SK-N-SH treated with all-trans-retinoic acid at 6 μM for 48 hours (cell line): ENCODE data around the gene ZGRF1.
"Not testable (repeated sequence)": the region's sequence is repeated elsewhere in the genome, so short reads cannot be mapped to it uniquely, and the experiment has no call there.

Experiments used
- ATAC-seq: fragments of 200-7000 bp; cut with Tn5 transposase; 3 replicates; pipeline ENCODE4 v1.9.1; 2020; ENCODE audit warnings: mild to moderate bottlenecking, moderate library complexity
- BACH2 ChIP-seq: fragments of 250-450 bp; sonication (Bioruptor Pico); IDR thresholded peaks from 2 replicates; pipeline ENCODE4 v1.9.0; 2021; ENCODE audit warnings: mild to moderate bottlenecking, borderline replicate concordance
- CREB5 ChIP-seq: fragments of 250-450 bp; sonication (Bioruptor Pico); IDR thresholded peaks from 2 replicates; pipeline ENCODE4 v1.5.1; 2020; ENCODE audit warnings: low read depth, mild to moderate bottlenecking, moderate library complexity
- ISL1 ChIP-seq: fragments of 250-450 bp; sonication (Bioruptor Pico); IDR thresholded peaks from 2 replicates; pipeline ENCODE4 v2.1.2; 2022; ENCODE audit warnings: mild to moderate bottlenecking, moderate library complexity
- OSR1 ChIP-seq: fragments of 250-450 bp; sonication (Bioruptor Pico); IDR thresholded peaks from 2 replicates; pipeline ENCODE4 v1.8.0; 2022; ENCODE audit warnings: moderate library complexity, mild to moderate bottlenecking, inconsistent platforms
- PPARA ChIP-seq: fragments of 250-450 bp; sonication (Bioruptor Pico); IDR thresholded peaks from 2 replicates; pipeline ENCODE4 v1.5.0; 2020; ENCODE audit warnings: mild to moderate bottlenecking, borderline replicate concordance
- RARB ChIP-seq: fragments of 250-450 bp; sonication (Bioruptor Pico); IDR thresholded peaks from 2 replicates; pipeline ENCODE4 v1.8.0; 2021; ENCODE audit warnings: mild to moderate bottlenecking, moderate library complexity
- SNAI2 ChIP-seq: fragments of 250-450 bp; sonication (Bioruptor Pico); IDR thresholded peaks from 2 replicates; pipeline ENCODE4 v1.5.0; 2020; ENCODE audit warnings: mild to moderate bottlenecking, moderate library complexity
- TOX ChIP-seq: fragments of 250-450 bp; sonication (Bioruptor Pico); IDR thresholded peaks from 2 replicates; pipeline ENCODE4 v1.8.0; 2021; ENCODE audit warnings: mild to moderate bottlenecking, moderate library complexity, borderline replicate concordance
- ZC3H10 ChIP-seq: fragments of 250-450 bp; sonication (Bioruptor Pico); IDR thresholded peaks from 2 replicates; pipeline ENCODE4 v1.5.1; 2021; ENCODE audit warnings: mild to moderate bottlenecking, moderate library complexity
- ZNF565 ChIP-seq: fragments of 450-650 bp; formaldehyde crosslinking; conservative IDR thresholded peaks from 2 replicates; pipeline ENCODE4 v1.5.0; 2020; ENCODE audit warnings: low read depth, mild to moderate bottlenecking, moderate library complexity
- ZNF70 ChIP-seq: fragments of 450-650 bp; formaldehyde crosslinking; IDR thresholded peaks from 2 replicates; pipeline ENCODE4 v1.5.0; 2020; ENCODE audit warnings: mild to moderate bottlenecking, moderate library complexity
- TF ChIP-seq, protein P1 (sequence below): fragments of 250-450 bp; sonication (Bioruptor Pico); IDR thresholded peaks from 2 replicates; pipeline ENCODE4 v1.5.0; 2020; ENCODE audit warnings: mild to moderate bottlenecking, moderate library complexity
- TF ChIP-seq, protein P2 (sequence below): fragments of 250-450 bp; sonication (Bioruptor Pico); IDR thresholded peaks from 2 replicates; pipeline ENCODE4 v1.8.0; 2021; ENCODE audit warnings: low read depth, mild to moderate bottlenecking, moderate library complexity, borderline replicate concordance
- TF ChIP-seq, protein P3 (sequence below): fragments of 250-450 bp; sonication (Bioruptor Pico); IDR thresholded peaks from 2 replicates; pipeline ENCODE4 v1.5.1; 2021; ENCODE audit warnings: mild to moderate bottlenecking, moderate library complexity
- TF ChIP-seq, protein P4 (sequence below): fragments of 250-450 bp; sonication (Bioruptor Pico); IDR thresholded peaks from 2 replicates; pipeline ENCODE4 v1.8.0; 2020; ENCODE audit warnings: mild to moderate bottlenecking, moderate library complexity, borderline replicate concordance

The ZGRF1 gene

GRCh38 chr4:112531146-112531545 lies 105.6 kb downstream of the ZGRF1 start:
- ATAC-seq, result peak; percentile 67
- TF ChIP-seq SNAI2 (CRISPR knock-in tag), result no peak
- TF ChIP-seq ISL1, result peak; percentile 31; the same call in 1 of the 2 replicates

GRCh38 chr4:112526061-112526460 lies 110.6 kb downstream of the ZGRF1 start:
- ATAC-seq, result peak; percentile 55; the same call in 2 of the 3 replicates
- no peak for TF ChIP-seq OSR1 (CRISPR knock-in tag)
- TF ChIP-seq ZNF70 (CRISPR knock-in tag), result no peak
- TF ChIP-seq, protein P1, sequence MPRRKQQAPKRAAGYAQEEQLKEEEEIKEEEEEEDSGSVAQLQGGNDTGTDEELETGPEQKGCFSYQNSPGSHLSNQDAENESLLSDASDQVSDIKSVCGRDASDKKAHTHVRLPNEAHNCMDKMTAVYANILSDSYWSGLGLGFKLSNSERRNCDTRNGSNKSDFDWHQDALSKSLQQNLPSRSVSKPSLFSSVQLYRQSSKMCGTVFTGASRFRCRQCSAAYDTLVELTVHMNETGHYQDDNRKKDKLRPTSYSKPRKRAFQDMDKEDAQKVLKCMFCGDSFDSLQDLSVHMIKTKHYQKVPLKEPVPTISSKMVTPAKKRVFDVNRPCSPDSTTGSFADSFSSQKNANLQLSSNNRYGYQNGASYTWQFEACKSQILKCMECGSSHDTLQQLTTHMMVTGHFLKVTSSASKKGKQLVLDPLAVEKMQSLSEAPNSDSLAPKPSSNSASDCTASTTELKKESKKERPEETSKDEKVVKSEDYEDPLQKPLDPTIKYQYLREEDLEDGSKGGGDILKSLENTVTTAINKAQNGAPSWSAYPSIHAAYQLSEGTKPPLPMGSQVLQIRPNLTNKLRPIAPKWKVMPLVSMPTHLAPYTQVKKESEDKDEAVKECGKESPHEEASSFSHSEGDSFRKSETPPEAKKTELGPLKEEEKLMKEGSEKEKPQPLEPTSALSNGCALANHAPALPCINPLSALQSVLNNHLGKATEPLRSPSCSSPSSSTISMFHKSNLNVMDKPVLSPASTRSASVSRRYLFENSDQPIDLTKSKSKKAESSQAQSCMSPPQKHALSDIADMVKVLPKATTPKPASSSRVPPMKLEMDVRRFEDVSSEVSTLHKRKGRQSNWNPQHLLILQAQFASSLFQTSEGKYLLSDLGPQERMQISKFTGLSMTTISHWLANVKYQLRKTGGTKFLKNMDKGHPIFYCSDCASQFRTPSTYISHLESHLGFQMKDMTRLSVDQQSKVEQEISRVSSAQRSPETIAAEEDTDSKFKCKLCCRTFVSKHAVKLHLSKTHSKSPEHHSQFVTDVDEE (CRISPR knock-in tag), result no peak
- TF ChIP-seq, all 23 proteins: peak for 0

DNA sequence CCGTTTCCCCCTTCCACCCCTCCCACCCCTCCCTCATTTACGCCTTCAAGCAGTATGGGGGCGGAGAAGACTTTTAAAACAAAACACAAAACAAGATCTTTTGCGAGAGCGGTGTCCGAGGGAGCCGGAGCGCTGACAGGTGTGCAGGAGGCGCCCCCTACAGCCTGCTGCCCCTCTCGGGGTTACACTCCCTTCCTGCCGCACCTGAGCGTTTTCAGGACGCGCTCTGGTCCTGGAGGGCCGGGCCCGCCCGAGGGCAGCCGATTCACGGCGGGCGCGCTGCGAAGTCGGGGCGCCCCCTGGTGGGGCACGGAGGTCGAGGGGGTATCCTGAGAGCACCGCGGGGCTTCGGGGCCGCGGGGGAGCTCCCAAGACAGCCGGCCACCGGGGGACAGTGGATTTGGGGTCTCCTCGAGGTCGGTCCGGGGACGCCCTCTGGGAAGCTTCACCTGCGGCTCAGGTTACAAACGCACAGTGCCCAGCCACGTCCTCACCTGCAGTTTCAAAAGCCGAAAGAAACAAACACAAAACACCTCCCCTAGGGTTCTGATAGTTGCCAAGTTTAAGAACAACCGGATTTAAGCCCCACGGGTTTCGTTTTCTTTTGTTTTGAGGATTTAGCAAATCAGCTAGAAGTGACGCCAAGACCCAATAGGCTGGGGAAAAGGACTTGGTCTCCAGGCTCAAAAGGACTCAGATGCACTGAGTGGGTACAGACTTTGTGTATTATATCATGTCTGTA lies 112.8 kb downstream of the ZGRF1 start:
- TF ChIP-seq SNAI2 (CRISPR knock-in tag), result no peak
- TF ChIP-seq, protein P1 (CRISPR knock-in tag), result no peak
- TF ChIP-seq RARB (CRISPR knock-in tag), result no peak
- TF ChIP-seq ZC3H10, result no peak
- no peak for TF ChIP-seq TOX
- TF ChIP-seq, protein P2, sequence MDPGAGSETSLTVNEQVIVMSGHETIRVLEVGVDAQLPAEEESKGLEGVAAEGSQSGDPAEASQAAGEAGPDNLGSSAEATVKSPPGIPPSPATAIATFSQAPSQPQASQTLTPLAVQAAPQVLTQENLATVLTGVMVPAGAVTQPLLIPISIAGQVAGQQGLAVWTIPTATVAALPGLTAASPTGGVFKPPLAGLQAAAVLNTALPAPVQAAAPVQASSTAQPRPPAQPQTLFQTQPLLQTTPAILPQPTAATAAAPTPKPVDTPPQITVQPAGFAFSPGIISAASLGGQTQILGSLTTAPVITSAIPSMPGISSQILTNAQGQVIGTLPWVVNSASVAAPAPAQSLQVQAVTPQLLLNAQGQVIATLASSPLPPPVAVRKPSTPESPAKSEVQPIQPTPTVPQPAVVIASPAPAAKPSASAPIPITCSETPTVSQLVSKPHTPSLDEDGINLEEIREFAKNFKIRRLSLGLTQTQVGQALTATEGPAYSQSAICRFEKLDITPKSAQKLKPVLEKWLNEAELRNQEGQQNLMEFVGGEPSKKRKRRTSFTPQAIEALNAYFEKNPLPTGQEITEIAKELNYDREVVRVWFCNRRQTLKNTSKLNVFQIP, result no peak
- no peak for TF ChIP-seq OSR1 (CRISPR knock-in tag)
- TF ChIP-seq, protein P3, sequence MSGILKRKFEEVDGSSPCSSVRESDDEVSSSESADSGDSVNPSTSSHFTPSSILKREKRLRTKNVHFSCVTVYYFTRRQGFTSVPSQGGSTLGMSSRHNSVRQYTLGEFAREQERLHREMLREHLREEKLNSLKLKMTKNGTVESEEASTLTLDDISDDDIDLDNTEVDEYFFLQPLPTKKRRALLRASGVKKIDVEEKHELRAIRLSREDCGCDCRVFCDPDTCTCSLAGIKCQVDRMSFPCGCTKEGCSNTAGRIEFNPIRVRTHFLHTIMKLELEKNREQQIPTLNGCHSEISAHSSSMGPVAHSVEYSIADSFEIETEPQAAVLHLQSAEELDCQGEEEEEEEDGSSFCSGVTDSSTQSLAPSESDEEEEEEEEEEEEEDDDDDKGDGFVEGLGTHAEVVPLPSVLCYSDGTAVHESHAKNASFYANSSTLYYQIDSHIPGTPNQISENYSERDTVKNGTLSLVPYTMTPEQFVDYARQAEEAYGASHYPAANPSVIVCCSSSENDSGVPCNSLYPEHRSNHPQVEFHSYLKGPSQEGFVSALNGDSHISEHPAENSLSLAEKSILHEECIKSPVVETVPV (CRISPR knock-in tag), result no peak
- no peak for TF ChIP-seq ZNF70 (CRISPR knock-in tag)
- TF ChIP-seq ISL1, result no peak
- no peak for TF ChIP-seq BACH2
- ATAC-seq, result no peak

- TF ChIP-seq ISL1 (no peak), ZC3H10 (no peak), BACH2 (no peak), CREB5 (CRISPR knock-in tag) (no peak), PPARA (no peak), ZNF565 (CRISPR knock-in tag) (no peak)
- TF ChIP-seq, protein P4, sequence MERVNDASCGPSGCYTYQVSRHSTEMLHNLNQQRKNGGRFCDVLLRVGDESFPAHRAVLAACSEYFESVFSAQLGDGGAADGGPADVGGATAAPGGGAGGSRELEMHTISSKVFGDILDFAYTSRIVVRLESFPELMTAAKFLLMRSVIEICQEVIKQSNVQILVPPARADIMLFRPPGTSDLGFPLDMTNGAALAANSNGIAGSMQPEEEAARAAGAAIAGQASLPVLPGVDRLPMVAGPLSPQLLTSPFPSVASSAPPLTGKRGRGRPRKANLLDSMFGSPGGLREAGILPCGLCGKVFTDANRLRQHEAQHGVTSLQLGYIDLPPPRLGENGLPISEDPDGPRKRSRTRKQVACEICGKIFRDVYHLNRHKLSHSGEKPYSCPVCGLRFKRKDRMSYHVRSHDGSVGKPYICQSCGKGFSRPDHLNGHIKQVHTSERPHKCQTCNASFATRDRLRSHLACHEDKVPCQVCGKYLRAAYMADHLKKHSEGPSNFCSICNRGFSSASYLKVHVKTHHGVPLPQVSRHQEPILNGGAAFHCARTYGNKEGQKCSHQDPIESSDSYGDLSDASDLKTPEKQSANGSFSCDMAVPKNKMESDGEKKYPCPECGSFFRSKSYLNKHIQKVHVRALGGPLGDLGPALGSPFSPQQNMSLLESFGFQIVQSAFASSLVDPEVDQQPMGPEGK (CRISPR knock-in tag), result no peak
- ATAC-seq, result no peak
Measured at GRCh38 chr4:112523008-112523721, 113.5 kb downstream of the ZGRF1 start.

DNA sequence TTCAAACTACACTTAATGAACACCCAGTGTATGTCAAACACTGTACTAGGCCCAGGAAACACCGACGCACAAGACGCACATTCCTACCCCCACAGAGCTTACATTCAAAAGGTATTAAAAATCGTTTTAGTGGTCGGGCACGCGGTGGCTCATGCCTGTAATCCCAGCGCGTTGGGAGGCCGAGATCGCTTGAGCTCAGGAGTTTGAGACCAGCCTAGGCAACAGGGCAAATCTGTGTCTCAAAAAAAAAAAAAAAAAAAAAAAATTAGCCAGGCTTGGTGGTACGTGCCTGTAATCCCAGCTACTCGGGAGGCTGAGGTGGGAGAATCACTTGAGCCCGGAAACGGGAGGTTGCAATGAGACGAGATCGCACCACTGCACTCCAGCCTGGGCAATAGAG lies 114.3 kb downstream of the ZGRF1 start:
- ATAC-seq, result not testable (repeated sequence)
